Hepatocyte (in vitro differentiated cells): ENCODE data around the gene HEMK1. TPM values are rescaled to one million over a fixed set of nuclear protein-coding genes. Genes with fewer than 3 reads are reported as not detected.

Source experiments
- DNase-seq: peaks from one replicate; pipeline ENCODE4 v3.0.0-alpha.2; 2016; ENCODE audit warnings: low spot score
- H2AFZ ChIP-seq: fragments of 200-600 bp; sonication (generic); 2 replicates; pipeline ENCODE4 v1.6.0; 2016; ENCODE audit warnings: antibody characterized with exemption, mild to moderate bottlenecking
- H3K27ac ChIP-seq: fragments of 200-600 bp; sonication (generic); 2 replicates; pipeline ENCODE4 v1.5.1; 2016; ENCODE audit warnings: mild to moderate bottlenecking
- H3K27me3 ChIP-seq: fragments of 200-600 bp; sonication (generic); 2 replicates; pipeline ENCODE4 v1.6.1; 2016
- H3K36me3 ChIP-seq: fragments of 200-600 bp; sonication (generic); replicated peaks from 2 replicates; pipeline ENCODE4 v1.5.1; 2016; ENCODE audit warnings: low read depth; ENCODE audit not compliant: insufficient read depth
- H3K4me1 ChIP-seq: fragments of 200-600 bp; sonication (generic); 2 replicates; pipeline ENCODE4 v1.5.1; 2016; ENCODE audit warnings: mild to moderate bottlenecking, moderate library complexity; ENCODE audit not compliant: insufficient read depth
- H3K4me2 ChIP-seq: fragments of 200-600 bp; sonication (generic); 2 replicates; pipeline ENCODE4 v1.6.0; 2016
- H3K4me3 ChIP-seq: fragments of 200-600 bp; sonication (generic); 2 replicates; pipeline ENCODE4 v1.5.1; 2016; ENCODE audit warnings: mild to moderate bottlenecking
- H3K79me2 ChIP-seq: fragments of 200-600 bp; sonication (generic); 2 replicates; pipeline ENCODE4 v1.6.0; 2017; ENCODE audit warnings: mild to moderate bottlenecking
- H3K9me2 ChIP-seq: fragments of 200-600 bp; sonication (generic); replicated peaks from 2 replicates; pipeline ENCODE4 v1.6.0; 2017; ENCODE audit warnings: mild to moderate bottlenecking; ENCODE audit not compliant: insufficient read depth
- H3K9me3 ChIP-seq: fragments of 200-600 bp; sonication (generic); 2 replicates; pipeline ENCODE4 v1.5.1; 2016; ENCODE audit warnings: low read depth, mild to moderate bottlenecking
- H4K20me1 ChIP-seq: fragments of 200-600 bp; sonication (generic); 2 replicates; pipeline ENCODE4 v1.6.0; 2016; ENCODE audit warnings: mild to moderate bottlenecking; ENCODE audit not compliant: insufficient read depth, poor library complexity, severe bottlenecking
- EZH2 ChIP-seq: fragments of 200-600 bp; sonication (generic); IDR thresholded peaks from 2 replicates; pipeline ENCODE4 v1.6.1; 2016; ENCODE audit warnings: antibody characterized with exemption, mild to moderate bottlenecking, borderline replicate concordance
- EZH2phosphoT487 ChIP-seq: fragments of 200-600 bp; sonication (generic); IDR thresholded peaks from one replicate; pipeline ENCODE4 v1.6.1; 2018; ENCODE audit warnings: antibody characterized with exemption, mild to moderate bottlenecking, low read depth, moderate library complexity; ENCODE audit not compliant: unreplicated experiment, severe bottlenecking
- WGBS: methylation state at CpG from one replicate; pipeline ENCODE4 v1.1.6; 2016; ENCODE audit warnings: low lambda C conversion rate; ENCODE audit errors: missing lambda C conversion rate; 5-methylcytosine and 5-hydroxymethylcytosine counted together
- polyA plus RNA-seq: library from polyadenylated mRNA; unstranded; fragments of >200 nt; fragmentation: Nextera tagmentation; extraction: Ambion mirVana; gene quantifications from 2 replicates; pipeline ENCODE4 v1.2.1, GENCODE V29; 2016
- total RNA-seq: library from RNA; depleted of rRNA; stranded (reverse); fragments of >200 nt; gene quantifications from 2 replicates; pipeline ENCODE4 v1.2.3, GENCODE V29; 2014
- TF ChIP-seq, protein P1 (sequence below): fragments of 200-600 bp; sonication (generic); IDR thresholded peaks from 2 replicates; pipeline ENCODE4 v1.5.1; 2016; ENCODE audit warnings: antibody characterized with exemption, mild to moderate bottlenecking; ENCODE audit not compliant: poor library complexity

HEMK1 gene
- total and polyA plus RNA-seq, 2 experiments from 2014 or later, result 18.6 to 27.2 TPM

DNA sequence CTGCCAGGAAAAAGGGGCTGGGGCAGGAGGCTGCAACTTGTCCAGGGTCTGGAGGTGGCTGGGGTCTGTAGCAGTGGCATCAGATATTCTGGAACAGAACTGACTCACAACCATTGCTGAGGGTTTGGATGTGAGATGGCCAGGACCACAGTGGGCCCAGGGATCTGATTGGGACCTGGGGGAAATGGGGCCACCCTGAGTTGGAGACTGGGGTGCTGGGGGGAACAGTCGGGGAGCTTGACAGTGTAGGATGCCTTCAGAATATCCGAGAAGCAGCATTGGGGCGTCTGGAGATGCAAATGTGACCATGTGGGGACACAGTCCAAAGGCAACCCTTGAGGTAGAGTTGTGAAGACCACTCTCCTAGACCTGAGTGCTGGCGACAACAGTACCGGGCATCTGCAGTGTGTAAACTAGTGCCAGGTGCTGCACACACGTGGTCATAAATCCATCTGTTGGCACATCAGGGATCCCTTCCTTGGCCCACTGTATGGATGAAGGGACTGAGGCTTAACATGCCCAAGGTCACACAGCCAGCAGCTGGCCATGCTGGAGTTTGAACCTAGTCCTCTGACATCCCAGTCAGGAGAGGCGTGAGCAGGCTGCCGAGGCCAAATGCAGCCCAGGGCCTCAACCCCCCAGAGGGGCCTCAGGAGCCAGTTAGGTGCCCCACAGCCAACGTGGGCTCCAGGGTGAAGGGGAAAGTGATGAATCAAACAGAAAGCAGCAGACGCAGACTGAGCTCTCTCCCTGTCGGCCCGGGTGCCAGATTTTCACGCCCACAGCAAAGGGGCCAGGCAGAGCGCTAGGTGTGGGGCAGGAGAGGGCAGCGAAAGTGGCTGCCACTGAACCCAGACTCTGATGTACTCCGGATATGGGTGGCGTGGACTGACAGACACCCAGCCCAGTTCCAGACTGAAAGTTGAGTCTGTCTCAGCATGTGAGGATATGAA, 18.8 kb downstream of the HEMK1 start:
- no peaks in the 10 kb centered on the region for H3K79me2 ChIP-seq
- H3K4me2 ChIP-seq, result no peak overlapping the region
- H3K27ac ChIP-seq, result peak overlapping the region; percentile 5
- DNase-seq, result no peak
- no peaks in the 10 kb centered on the region for H3K9me2 ChIP-seq
- H4K20me1 ChIP-seq, result no peaks in the 10 kb centered on the region
- H3K27me3 ChIP-seq, result no peaks in the 10 kb centered on the region
- 71% methylated on average over 17 of the region's 17 CpGs for WGBS
- H3K4me1 ChIP-seq, result peaks cover 4% of the 10 kb centered on the region
- no peak overlapping the region for H2AFZ ChIP-seq
- no peaks in the 10 kb centered on the region for H3K9me3 ChIP-seq
- no peaks in the 10 kb centered on the region for H3K36me3 ChIP-seq
- TF ChIP-seq EZH2, result no peak
- TF ChIP-seq, protein P1, sequence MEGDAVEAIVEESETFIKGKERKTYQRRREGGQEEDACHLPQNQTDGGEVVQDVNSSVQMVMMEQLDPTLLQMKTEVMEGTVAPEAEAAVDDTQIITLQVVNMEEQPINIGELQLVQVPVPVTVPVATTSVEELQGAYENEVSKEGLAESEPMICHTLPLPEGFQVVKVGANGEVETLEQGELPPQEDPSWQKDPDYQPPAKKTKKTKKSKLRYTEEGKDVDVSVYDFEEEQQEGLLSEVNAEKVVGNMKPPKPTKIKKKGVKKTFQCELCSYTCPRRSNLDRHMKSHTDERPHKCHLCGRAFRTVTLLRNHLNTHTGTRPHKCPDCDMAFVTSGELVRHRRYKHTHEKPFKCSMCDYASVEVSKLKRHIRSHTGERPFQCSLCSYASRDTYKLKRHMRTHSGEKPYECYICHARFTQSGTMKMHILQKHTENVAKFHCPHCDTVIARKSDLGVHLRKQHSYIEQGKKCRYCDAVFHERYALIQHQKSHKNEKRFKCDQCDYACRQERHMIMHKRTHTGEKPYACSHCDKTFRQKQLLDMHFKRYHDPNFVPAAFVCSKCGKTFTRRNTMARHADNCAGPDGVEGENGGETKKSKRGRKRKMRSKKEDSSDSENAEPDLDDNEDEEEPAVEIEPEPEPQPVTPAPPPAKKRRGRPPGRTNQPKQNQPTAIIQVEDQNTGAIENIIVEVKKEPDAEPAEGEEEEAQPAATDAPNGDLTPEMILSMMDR, result no peak
- no peak for TF ChIP-seq EZH2phosphoT487
- H3K4me3 ChIP-seq, result no peak overlapping the region

- Histone ChIP-seq H3K4me1 (peaks cover 4% of the 10 kb centered on the region), H3K9me3 (no peaks in the 10 kb centered on the region), H3K27ac (peak overlapping the region; percentile 30), H3K9me2 (no peaks in the 10 kb centered on the region), H3K27me3 (no peaks in the 10 kb centered on the region), H3K79me2 (no peaks in the 10 kb centered on the region), H4K20me1 (no peaks in the 10 kb centered on the region), H2AFZ (no peak overlapping the region), H3K4me3 (no peak overlapping the region), H3K36me3 (no peaks in the 10 kb centered on the region), H3K4me2 (no peak overlapping the region)
- 77% methylated on average over 4 of the region's 4 CpGs for WGBS
- no peak for DNase-seq
- TF ChIP-seq, protein P1, result no peak
- TF ChIP-seq EZH2phosphoT487, result no peak
- no peak for TF ChIP-seq EZH2
Measured at GRCh38 chr3:50588759-50589433, 19.6 kb downstream of the HEMK1 start.

DNA sequence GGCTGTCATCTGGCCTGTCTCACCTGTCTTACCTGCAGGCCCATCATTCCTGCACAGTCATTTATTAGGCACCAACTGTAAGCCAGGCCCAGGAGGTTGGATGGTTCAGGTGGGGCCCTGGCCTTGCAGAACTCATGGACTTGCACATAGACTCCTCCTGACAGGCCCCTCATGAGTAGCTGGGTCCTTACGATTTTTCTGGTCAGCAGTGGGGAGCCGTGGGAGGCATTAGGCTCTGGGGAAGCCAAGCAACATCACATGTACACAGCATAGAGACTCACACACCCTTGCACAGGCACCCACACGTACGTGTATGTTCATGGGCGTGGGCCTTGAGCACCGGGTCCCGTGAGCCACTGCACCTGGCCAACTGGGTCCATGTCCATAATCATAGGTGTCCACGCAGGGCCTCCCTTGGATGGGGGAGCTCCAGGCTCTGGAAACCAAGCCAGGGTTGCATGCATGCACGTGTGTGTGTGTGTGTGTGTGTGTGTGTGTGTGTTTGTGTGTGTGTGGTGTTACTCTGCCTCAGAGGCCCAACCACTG, 21.9 kb downstream of the HEMK1 start:
- Histone ChIP-seq H3K9me2 (no peaks in the 10 kb centered on the region), H4K20me1 (no peaks in the 10 kb centered on the region), H3K4me3 (no peak overlapping the region), H3K4me1 (peaks cover 4% of the 10 kb centered on the region), H3K4me2 (no peak overlapping the region), H2AFZ (no peak overlapping the region), H3K79me2 (no peaks in the 10 kb centered on the region), H3K36me3 (no peaks in the 10 kb centered on the region), H3K9me3 (no peaks in the 10 kb centered on the region), H3K27ac (no peak overlapping the region), H3K27me3 (no peaks in the 10 kb centered on the region)
- no peak for TF ChIP-seq EZH2phosphoT487
- TF ChIP-seq, protein P1, result no peak
- no peak for TF ChIP-seq EZH2
- no peak for DNase-seq
- 79% methylated on average over 9 of the region's 9 CpGs for WGBS
